A549 (cell line): ENCODE results near the gene SOX18. TPM values are rescaled to one million over a fixed set of nuclear protein-coding genes. Genes with fewer than 3 reads are reported as not detected.

Source experiments
- ATAC-seq, 2 experiments: fragments of 200-7000 bp in 1 of 2; fragments of >200 bp in 1 of 2; cut with Nextera tagmentation in 1 of 2; cut with Tn5 transposase in 1 of 2; 3 replicates each; pipeline versions ENCODE4 v1.8.0 to v1.9.1; 2018 to 2020; ENCODE audit warnings: mild to moderate bottlenecking in 1 of 2, moderate library complexity in 1 of 2
- CTCF ChIA-PET: fragments of 300-600 bp; sonication (Branson Sonifier 250); formaldehyde crosslinking; extraction: SDS; loops from one replicate; lab custom pipeline; 2021; ENCODE audit warnings: antibody characterized with exemption, inconsistent platforms; lab: Yijun Ruan, JAX
- POLR2A ChIA-PET: fragments of 350-600 bp; formaldehyde crosslinking; extraction: SDS; loops from one replicate; lab custom pipeline; 2021; ENCODE audit warnings: antibody characterized with exemption, inconsistent platforms; lab: Yijun Ruan, JAX
- DNase-seq, 2 experiments: peaks; one replicate each; pipeline versions ENCODE4 v3.0.0 to v3.0.0-alpha.2; 2011 to 2016; ENCODE audit warnings: low read depth in 1 of 2, low spot score in 1 of 2
- FAIRE-seq: peaks from 2 replicates; lab custom pipeline; 2011; peaks lifted over from hg19 to GRCh38; lab: Jason Lieb, UNC
- H3K27ac ChIP-seq, 2 experiments: fragments of >200 bp; sonication (Bioruptor Twin); formaldehyde crosslinking; 3 replicates each; pipeline ENCODE4 v1.5.1; 2016 to 2017
- H3K4me1 ChIP-seq: fragments of >200 bp; sonication (Bioruptor Twin); formaldehyde crosslinking; 3 replicates; pipeline ENCODE4 v1.6.1; 2016
- H3K4me2 ChIP-seq: fragments of >200 bp; sonication (Bioruptor Twin); formaldehyde crosslinking; 3 replicates; pipeline ENCODE4 v1.6.1; 2016
- H3K4me3 ChIP-seq: fragments of >200 bp; sonication (Bioruptor Twin); formaldehyde crosslinking; 3 replicates; pipeline ENCODE4 v1.5.1; 2016
- H3K9me3 ChIP-seq: fragments of >200 bp; sonication (Bioruptor Twin); formaldehyde crosslinking; 3 replicates; pipeline ENCODE4 v1.6.1; 2016
- CBX2 ChIP-seq: fragments of 200-600 bp; sonication (generic); IDR thresholded peaks from 2 replicates; pipeline ENCODE4 v1.6.1; 2016; ENCODE audit warnings: low read depth, mild to moderate bottlenecking, borderline replicate concordance
- CBX8 ChIP-seq: fragments of 200-600 bp; sonication (generic); IDR thresholded peaks from 2 replicates; pipeline ENCODE4 v1.6.1; 2016
- FOSL2 ChIP-seq, 2 experiments: fragments of 450-650 bp in 1 of 2; fragments of >200 bp in 1 of 2; sonication (Bioruptor Twin) in 1 of 2; formaldehyde crosslinking; IDR thresholded peaks; 2 replicates each; pipeline versions ENCODE4 v1.5.0 to v1.6.1; 2016 to 2020; ENCODE audit warnings: mild to moderate bottlenecking in 1 of 2, moderate library complexity in 1 of 2
- FOXS1 ChIP-seq: fragments of 250-450 bp; sonication (Bioruptor Pico); IDR thresholded peaks from 2 replicates; pipeline ENCODE4 v1.5.0; 2020; ENCODE audit warnings: mild to moderate bottlenecking, moderate library complexity
- GATA3 ChIP-seq: IDR thresholded peaks from 2 replicates; pipeline ENCODE4 v1.6.1; 2012; ENCODE audit warnings: borderline replicate concordance
- HEYL ChIP-seq: fragments of 250-450 bp; sonication (Bioruptor Pico); IDR thresholded peaks from 2 replicates; pipeline ENCODE4 v1.8.0; 2021; ENCODE audit warnings: mild to moderate bottlenecking, moderate library complexity
- HOXB13 ChIP-seq: fragments of 250-450 bp; sonication (Bioruptor Pico); IDR thresholded peaks from 2 replicates; pipeline ENCODE4 v1.5.0; 2020; ENCODE audit warnings: low read depth, mild to moderate bottlenecking, moderate library complexity
- KDM5A ChIP-seq: fragments of 200-600 bp; sonication (generic); IDR thresholded peaks from 2 replicates; pipeline ENCODE4 v1.6.1; 2016; ENCODE audit warnings: antibody characterized with exemption, mild to moderate bottlenecking
- NR3C1 ChIP-seq: fragments of >200 bp; sonication (Bioruptor Twin); formaldehyde crosslinking; IDR thresholded peaks from 3 replicates; pipeline ENCODE4 v1.6.1; 2017
- POLR2AphosphoS2 ChIP-seq: conservative IDR thresholded peaks from 2 replicates; pipeline ENCODE4 v1.6.1; 2012; ENCODE audit warnings: low read length, improper control_type of control experiment, inconsistent platforms
- RAD21 ChIP-seq, 2 experiments: fragments of >200 bp in 1 of 2; sonication (Bioruptor Twin) in 1 of 2; formaldehyde crosslinking in 1 of 2; IDR thresholded peaks in 1 of 2; conservative IDR thresholded peaks in 1 of 2; 2 replicates in 1 of 2; 3 replicates in 1 of 2; pipeline ENCODE4 v1.6.1; 2012 to 2018; ENCODE audit warnings: inconsistent platforms in 1 of 2
- RFX5 ChIP-seq: fragments of 450-650 bp; IDR thresholded peaks from 2 replicates; pipeline ENCODE4 v1.7.1; 2014; ENCODE audit warnings: antibody characterized with exemption, mild to moderate bottlenecking, moderate library complexity
- SMC3 ChIP-seq: fragments of >200 bp; sonication (Bioruptor Twin); formaldehyde crosslinking; IDR thresholded peaks from 3 replicates; pipeline ENCODE4 v1.6.1; 2018; ENCODE audit warnings: inconsistent platforms
- ZFP36 ChIP-seq: fragments of 450-650 bp; IDR thresholded peaks from 2 replicates; pipeline ENCODE4 v1.6.1; 2014; ENCODE audit warnings: borderline replicate concordance; ENCODE audit not compliant: partially characterized antibody
- ZNF302 ChIP-seq: fragments of 250-450 bp; sonication (Bioruptor Pico); IDR thresholded peaks from 2 replicates; pipeline ENCODE4 v1.9.0; 2021; ENCODE audit warnings: inconsistent platforms, mild to moderate bottlenecking, moderate library complexity
- WGBS: methylation state at CpG from one replicate; pipeline ENCODE4 v1.1.6; 2017; ENCODE audit errors: missing lambda C conversion rate; 5-methylcytosine and 5-hydroxymethylcytosine counted together
- polyA plus RNA-seq, 4 experiments: library from polyadenylated mRNA; depleted of rRNA in 3 of 4; stranded (reverse); fragments of >200 nt; fragmentation: RNase III in 1 of 4; extraction: RNeasy Plus Mini Kit Qiagen cat#74134 plus additional on column Dnase treatment in 1 of 4; gene quantifications; 2 replicates in 3 of 4; 3 replicates in 1 of 4; pipeline ENCODE4 v1.2.3, GENCODE V29; 2011 to 2017
- TF ChIP-seq, protein P1 (sequence below): IDR thresholded peaks from 2 replicates; pipeline ENCODE4 v1.6.1; 2012
- TF ChIP-seq, protein P2 (sequence below): IDR thresholded peaks from 2 replicates; pipeline ENCODE4 v1.6.1; 2012
- TF ChIP-seq, protein P3 (sequence below): fragments of >200 bp; sonication (Bioruptor Twin); formaldehyde crosslinking; IDR thresholded peaks from 3 replicates; pipeline ENCODE4 v1.6.1; 2016
- TF ChIP-seq, protein P4 (sequence below): fragments of >200 bp; sonication (Bioruptor Twin); formaldehyde crosslinking; IDR thresholded peaks from 3 replicates; pipeline ENCODE4 v1.5.1; 2016
- TF ChIP-seq, protein P5 (sequence below): fragments of 250-450 bp; sonication (Bioruptor Pico); IDR thresholded peaks from 2 replicates; pipeline ENCODE4 v1.5.0; 2020; ENCODE audit warnings: low read depth, mild to moderate bottlenecking, moderate library complexity

Gene SOX18
- polyA plus RNA-seq, 2 of the 4 experiments (the other 2 are of a cell fraction) = 0.19 to 1.4 TPM

DNA sequence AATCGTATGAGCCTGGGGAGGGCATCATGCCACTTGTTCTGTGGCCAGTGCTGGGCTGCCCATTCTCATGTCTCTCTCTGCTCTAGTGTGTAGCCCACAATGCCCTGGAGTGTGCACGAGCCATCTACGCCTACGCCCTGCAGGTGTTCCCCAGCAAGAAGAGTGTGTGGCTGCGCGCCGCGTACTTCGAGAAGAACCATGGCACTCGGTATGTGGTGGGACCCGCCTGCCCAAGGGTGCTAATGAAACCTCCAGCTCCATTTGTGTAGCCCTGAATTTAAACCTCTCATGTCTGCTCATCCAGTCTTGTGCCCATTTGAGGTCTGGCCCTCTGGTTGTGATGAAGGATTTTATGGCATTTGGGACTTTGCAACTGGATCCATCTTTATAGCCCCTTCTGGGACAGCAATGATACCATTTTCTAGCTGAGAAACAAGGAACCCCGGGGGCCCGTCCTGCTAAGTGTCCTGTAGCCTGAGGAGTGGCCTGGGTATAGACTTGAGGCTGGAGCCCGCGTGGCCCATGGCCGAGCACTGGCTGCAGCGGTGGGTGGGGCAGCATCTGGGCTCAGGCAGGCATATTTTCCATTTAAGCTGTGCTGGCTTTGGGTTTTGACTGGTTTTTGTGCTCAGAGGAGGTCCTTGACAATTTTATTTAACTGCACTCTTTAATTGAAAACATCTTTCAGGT, 26.6 kb downstream of the SOX18 start:
- H3K4me1 ChIP-seq = no peaks in the 10 kb centered on the region
- FAIRE-seq = no peak
- no peak for DNase-seq
- TF ChIP-seq HOXB13 (CRISPR knock-in tag) (no peak), NR3C1 (no peak), RAD21 (conservative IDR thresholded peaks at IDR 0.05 in 1 of 2, IDR thresholded peaks at IDR 0.05 in 1 of 2) (no peak), FOSL2 (IDR thresholded peaks at IDR 0.05) (no peak), FOSL2 (CRISPR knock-in tag; IDR thresholded peaks at IDR 0.05) (no peak), GATA3 (no peak), CBX2 (no peak), CBX8 (no peak), POLR2AphosphoS2 (no peak), ZNF302 (CRISPR knock-in tag) (no peak), HEYL (CRISPR knock-in tag) (no peak), SMC3 (no peak), KDM5A (no peak), RFX5 (no peak), FOXS1 (CRISPR knock-in tag) (no peak), ZFP36 (no peak)
- TF ChIP-seq, protein P1, sequence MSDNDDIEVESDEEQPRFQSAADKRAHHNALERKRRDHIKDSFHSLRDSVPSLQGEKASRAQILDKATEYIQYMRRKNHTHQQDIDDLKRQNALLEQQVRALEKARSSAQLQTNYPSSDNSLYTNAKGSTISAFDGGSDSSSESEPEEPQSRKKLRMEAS = no peak
- TF ChIP-seq, protein P2, sequence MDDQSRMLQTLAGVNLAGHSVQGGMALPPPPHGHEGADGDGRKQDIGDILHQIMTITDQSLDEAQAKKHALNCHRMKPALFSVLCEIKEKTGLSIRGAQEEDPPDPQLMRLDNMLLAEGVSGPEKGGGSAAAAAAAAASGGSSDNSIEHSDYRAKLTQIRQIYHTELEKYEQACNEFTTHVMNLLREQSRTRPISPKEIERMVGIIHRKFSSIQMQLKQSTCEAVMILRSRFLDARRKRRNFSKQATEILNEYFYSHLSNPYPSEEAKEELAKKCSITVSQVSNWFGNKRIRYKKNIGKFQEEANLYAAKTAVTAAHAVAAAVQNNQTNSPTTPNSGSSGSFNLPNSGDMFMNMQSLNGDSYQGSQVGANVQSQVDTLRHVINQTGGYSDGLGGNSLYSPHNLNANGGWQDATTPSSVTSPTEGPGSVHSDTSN = no peak
- TF ChIP-seq, protein P3, sequence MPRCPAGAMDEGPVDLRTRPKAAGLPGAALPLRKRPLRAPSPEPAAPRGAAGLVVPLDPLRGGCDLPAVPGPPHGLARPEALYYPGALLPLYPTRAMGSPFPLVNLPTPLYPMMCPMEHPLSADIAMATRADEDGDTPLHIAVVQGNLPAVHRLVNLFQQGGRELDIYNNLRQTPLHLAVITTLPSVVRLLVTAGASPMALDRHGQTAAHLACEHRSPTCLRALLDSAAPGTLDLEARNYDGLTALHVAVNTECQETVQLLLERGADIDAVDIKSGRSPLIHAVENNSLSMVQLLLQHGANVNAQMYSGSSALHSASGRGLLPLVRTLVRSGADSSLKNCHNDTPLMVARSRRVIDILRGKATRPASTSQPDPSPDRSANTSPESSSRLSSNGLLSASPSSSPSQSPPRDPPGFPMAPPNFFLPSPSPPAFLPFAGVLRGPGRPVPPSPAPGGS = no peak
- TF ChIP-seq, protein P4, sequence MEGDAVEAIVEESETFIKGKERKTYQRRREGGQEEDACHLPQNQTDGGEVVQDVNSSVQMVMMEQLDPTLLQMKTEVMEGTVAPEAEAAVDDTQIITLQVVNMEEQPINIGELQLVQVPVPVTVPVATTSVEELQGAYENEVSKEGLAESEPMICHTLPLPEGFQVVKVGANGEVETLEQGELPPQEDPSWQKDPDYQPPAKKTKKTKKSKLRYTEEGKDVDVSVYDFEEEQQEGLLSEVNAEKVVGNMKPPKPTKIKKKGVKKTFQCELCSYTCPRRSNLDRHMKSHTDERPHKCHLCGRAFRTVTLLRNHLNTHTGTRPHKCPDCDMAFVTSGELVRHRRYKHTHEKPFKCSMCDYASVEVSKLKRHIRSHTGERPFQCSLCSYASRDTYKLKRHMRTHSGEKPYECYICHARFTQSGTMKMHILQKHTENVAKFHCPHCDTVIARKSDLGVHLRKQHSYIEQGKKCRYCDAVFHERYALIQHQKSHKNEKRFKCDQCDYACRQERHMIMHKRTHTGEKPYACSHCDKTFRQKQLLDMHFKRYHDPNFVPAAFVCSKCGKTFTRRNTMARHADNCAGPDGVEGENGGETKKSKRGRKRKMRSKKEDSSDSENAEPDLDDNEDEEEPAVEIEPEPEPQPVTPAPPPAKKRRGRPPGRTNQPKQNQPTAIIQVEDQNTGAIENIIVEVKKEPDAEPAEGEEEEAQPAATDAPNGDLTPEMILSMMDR = no peak
- TF ChIP-seq, protein P5, sequence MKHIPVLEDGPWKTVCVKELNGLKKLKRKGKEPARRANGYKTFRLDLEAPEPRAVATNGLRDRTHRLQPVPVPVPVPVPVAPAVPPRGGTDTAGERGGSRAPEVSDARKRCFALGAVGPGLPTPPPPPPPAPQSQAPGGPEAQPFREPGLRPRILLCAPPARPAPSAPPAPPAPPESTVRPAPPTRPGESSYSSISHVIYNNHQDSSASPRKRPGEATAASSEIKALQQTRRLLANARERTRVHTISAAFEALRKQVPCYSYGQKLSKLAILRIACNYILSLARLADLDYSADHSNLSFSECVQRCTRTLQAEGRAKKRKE = no peak
- TF ChIP-seq, all 56 proteins: peak for 0
- CTCF ChIA-PET = interaction anchor here (1.2 to 2.6 kb wide), 5 partner anchors 9 to 48 kb away, joined by 3 to 26 read pairs (median 3); no protein-coding TSS in a partner anchor
- Histone ChIP-seq H3K4me3 (no peak overlapping the region), H3K27ac (no peak overlapping the region), H3K9me3 (no peaks in the 10 kb centered on the region), H3K4me2 (no peak overlapping the region)
- no peak for ATAC-seq
- 98% methylated on average over 17 of the region's 17 CpGs for WGBS
- POLR2A ChIA-PET = no interaction called here
